ENCODE data around the gene CLEC11A.
"Not testable (repeated sequence)": the region's sequence is repeated elsewhere in the genome, so short reads cannot be mapped to it uniquely, and the experiment has no call there.

CLEC11A gene

DNA sequence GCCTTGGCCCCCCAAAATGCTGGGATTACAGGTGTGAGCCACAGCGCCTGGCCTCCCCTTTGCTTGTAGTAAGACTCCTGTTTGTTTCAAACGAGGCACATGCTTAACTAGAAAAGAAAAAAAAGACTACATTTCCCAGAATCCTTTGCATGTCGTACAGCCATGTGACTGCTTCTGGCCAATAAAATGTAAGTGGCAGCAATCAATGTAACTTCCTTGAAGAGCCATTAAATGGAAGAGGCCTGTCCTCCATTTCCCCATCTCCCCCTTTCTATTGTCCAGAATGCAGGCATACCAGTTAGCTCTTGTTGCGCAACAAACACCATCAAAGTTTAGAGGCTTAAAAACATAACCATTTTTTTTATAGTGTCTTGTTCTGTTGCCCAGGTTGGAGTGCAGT, 36.7 kb downstream of the CLEC11A start:
- TF ChIP-seq, protein P1, sequence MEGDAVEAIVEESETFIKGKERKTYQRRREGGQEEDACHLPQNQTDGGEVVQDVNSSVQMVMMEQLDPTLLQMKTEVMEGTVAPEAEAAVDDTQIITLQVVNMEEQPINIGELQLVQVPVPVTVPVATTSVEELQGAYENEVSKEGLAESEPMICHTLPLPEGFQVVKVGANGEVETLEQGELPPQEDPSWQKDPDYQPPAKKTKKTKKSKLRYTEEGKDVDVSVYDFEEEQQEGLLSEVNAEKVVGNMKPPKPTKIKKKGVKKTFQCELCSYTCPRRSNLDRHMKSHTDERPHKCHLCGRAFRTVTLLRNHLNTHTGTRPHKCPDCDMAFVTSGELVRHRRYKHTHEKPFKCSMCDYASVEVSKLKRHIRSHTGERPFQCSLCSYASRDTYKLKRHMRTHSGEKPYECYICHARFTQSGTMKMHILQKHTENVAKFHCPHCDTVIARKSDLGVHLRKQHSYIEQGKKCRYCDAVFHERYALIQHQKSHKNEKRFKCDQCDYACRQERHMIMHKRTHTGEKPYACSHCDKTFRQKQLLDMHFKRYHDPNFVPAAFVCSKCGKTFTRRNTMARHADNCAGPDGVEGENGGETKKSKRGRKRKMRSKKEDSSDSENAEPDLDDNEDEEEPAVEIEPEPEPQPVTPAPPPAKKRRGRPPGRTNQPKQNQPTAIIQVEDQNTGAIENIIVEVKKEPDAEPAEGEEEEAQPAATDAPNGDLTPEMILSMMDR (conservative IDR thresholded peaks at IDR 0.05), result no peak
- no peak overlapping the region for H3K27ac ChIP-seq

DNA sequence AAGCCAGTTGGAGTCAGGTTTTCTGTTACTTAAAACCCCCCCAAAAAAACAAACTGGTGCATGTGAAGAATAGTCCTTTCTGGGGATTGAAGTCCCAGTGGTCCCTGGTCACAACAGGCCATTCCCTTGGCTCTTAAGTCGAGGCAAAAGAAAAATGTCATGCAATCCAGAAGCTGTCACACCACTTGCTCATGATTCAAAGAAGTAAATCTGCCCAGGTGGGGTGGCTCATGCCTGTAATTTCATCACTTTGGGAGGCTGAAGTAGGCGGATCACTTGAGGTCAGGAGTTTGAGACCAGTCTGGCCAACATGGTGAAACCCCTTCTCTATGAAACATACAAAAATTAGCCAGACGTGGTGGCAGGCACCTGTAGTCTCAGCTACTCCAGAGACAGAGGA, 38.3 kb downstream of the CLEC11A start:
- not testable (repeated sequence) for H3K27ac ChIP-seq

DNA sequence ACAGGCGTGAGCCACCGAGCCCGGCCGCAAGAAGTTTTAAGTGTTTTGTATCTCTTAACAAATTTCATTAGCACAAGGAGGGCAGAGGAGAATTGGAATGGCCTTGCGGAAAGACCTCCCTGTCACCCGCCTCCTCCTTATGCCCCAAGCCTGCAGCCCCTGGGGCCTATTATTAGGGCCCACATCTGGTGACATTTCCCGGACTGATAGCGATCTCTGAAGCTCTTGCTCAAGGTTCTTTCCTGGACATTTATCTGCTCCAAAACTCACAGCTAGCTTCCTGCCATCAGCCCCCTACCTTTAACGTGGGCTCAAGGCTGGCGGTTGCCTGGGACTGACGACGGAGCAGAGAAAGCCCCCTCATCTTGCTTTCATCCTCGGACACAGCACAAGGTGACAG, 40.4 kb downstream of the CLEC11A start:
- H3K27ac ChIP-seq, result not testable (repeated sequence)

DNA sequence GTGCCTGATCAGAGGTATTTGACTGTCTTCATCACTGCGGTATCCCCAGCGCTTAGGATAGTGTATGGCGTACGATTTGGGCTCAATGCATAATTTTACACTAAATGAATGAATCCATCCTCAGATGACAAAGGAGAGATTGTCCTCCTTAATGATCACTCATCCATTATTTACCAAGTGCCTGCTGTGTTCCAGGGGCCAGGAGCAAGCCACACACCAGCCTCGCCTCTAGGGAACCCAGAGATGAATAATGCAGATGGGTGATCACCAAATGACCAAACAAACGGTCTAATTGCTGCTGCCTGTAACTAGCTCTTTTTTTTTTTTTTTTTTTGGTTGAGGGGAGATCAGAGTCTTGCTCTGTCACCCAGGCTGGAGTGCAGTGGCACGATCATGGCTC, 41.2 kb downstream of the CLEC11A start:
- TF ChIP-seq, protein P1 (conservative IDR thresholded peaks at IDR 0.05), result no peak
- H3K27ac ChIP-seq, result no peak overlapping the region

DNA sequence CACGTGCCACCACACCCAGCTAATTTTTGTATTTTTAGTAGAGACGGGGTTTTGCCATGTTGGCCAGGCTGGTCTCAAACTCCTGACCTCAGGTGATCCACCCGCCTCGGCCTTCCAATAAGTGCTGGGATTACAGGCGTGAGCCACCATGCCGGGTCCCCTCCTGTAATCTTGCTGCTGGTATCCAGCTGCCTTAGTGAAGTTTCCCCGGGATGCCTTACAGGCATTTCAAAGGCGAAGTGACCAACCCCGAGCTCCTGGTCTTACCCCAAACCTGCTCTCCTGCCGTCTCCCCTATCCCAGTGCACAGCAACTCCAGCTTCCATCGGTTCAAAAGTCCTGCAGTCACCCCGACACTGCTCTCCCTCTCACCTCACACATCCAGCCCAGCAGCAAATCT, 43.6 kb downstream of the CLEC11A start:
- H3K27ac ChIP-seq, result not testable (repeated sequence)

DNA sequence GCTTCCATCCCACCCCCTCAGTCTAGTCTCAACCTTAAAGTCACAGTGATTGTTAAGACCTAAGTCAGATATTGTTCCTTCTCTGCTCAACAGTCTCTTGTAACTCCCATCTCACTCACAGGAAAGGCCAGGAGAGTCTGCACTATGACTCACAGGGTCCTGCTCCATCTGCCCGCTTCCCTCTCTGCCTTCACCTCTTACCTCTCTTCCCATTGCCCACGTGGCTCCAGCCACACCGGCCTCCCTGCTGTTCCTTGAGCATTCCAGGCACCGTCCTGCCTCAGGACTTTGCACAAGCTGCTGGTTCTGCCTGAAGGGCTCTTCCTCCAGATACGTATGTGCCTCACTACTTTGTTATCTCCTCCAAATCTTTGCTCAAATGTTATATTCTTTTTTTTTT, 44.1 kb downstream of the CLEC11A start:
- H3K27ac ChIP-seq, result not testable (repeated sequence)

DNA sequence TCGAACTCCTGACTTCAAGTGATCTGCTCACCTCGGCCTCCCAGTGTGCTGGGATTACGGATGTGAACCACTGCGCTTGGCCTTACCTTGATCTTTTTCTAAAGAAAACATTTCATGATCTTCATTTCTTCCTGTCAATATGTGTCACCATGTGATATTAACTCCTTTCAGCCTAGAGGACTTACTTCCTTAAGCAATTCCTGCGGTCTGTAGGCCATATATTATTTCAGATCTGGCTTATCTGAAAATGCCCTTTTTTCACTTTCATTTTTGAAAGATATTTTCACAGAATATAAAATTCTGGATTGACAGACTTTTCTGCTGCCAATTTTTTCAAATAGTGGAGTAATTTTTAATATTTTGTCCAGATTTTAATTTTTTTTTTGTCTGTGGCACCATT, 45.1 kb downstream of the CLEC11A start:
- TF ChIP-seq, protein P1 (conservative IDR thresholded peaks at IDR 0.05), result no peak
- H3K27ac ChIP-seq, result no peak overlapping the region

DNA sequence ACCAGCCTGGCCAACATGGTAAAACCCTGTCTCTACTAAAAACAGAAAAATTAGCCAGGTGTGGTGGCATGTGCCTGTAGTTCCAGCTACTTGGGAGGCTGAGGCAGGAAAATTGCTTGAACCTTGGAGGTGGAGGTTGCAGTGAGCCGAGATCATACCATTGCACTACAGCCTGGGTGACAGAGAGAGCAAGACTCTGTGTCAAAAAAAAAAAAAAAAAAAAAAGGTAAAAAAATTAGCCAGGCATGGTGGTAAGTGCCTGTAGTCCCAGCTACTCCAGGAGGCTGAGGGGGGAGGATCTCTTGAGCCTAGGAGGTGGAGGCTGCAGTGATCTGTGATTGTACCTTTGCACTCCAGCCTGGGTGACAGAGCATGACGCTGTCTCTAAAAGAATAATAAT, 47.0 kb downstream of the CLEC11A start, which contains the start of gene GPR32:
Gene GPR32 (plus strand): TSS at position 301 of the 400 bp plus-strand sequence. CDS start 137 bp downstream, outside the sequence.
- H3K27ac ChIP-seq, result not testable (repeated sequence)

DNA sequence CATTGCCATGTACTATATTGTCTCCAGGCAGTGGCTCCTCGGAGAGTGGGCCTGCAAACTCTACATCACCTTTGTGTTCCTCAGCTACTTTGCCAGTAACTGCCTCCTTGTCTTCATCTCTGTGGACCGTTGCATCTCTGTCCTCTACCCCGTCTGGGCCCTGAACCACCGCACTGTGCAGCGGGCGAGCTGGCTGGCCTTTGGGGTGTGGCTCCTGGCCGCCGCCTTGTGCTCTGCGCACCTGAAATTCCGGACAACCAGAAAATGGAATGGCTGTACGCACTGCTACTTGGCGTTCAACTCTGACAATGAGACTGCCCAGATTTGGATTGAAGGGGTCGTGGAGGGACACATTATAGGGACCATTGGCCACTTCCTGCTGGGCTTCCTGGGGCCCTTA, 47.7 kb downstream of the CLEC11A start:
- no peak overlapping the region for H3K27ac ChIP-seq

DNA sequence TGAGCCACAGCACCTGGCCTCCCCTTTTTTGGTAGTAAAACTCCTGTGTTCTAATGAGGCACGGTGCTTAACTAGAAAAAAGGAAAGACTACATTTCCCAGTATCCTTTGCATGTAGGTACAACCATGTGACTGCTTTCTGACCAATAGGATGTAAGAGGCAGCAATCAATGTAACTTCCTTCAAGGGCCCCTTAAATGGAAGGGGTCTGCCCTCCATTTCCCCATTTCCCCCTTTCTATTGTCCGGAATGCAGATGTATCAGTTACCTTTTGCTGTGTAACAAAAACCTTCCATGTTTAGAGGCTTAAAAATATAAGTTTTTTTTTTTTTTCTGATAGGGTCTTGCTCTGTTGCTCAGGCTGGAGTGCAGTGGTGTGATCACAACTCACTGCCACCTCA, 49.3 kb downstream of the CLEC11A start:
- TF ChIP-seq, protein P1 (conservative IDR thresholded peaks at IDR 0.05), result no peak

More for the DNA sequence above, 47.7 kb downstream of the CLEC11A start:
- TF ChIP-seq, protein P1 (conservative IDR thresholded peaks at IDR 0.05), result no peak

DNA sequence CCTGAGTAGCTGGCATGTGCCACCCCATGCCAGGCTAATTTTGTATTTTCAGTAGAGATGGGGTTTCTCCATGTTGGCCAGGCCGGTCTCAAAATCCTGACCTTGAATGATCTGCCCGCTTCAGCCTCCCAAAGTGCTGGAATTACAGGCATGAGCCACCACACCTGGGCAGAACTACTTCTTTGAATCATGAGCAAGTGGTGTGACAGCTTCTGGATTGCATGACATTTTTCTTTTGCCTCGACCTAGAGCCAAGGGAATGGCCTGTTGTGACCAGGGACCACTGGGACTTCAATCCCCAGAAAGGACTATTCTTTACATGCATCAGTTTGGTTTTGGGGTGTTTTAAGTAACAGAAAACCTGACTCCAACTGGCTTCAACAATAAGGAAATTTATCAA, 49.7 kb downstream of the CLEC11A start:
- H3K27ac ChIP-seq, result not testable (repeated sequence)

More for the DNA sequence above, 49.3 kb downstream of the CLEC11A start:
- no peak overlapping the region for H3K27ac ChIP-seq

DNA sequence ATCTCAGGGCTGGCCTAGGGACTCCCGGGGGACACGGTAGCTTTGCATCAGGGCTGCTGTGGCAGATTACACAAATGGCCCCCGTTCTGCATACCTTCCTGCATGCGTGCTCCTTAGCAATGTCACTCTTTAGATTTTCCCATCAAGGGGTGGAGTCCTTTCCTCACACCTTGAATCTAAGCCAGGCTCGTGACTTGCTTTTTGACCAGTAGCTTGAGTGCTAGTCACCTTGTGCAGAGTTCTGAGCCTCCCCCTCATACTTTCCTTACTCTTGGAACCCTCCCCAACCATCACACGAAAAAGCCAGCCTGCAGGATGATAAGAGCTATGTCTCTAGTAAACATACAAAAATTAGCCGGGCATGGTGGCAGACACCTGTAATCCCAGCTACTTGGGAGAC, 50.3 kb downstream of the CLEC11A start:
- H3K27ac ChIP-seq, result not testable (repeated sequence)
